Stomach (tissue), 4 donors: ENCODE measurements around the gene PTPRT.

Experiments
- CTCF ChIP-seq, 7 experiments: fragments of 450-650 bp in 4 of 7; fragments of 200-600 bp in 3 of 7; sonication (generic) in 3 of 7; IDR thresholded peaks; one replicate each; pipeline ENCODE4 v1.5.1; 2016 to 2019; ENCODE audit warnings: antibody characterized with exemption in 7 of 7, control low read depth in 2 of 7, mild to moderate bottlenecking in 1 of 7
- EP300 ChIP-seq: sonication (generic); formaldehyde crosslinking; IDR thresholded peaks from one replicate; pipeline ENCODE4 v1.6.1; 2017; ENCODE audit warnings: antibody characterized with exemption
- POLR2A ChIP-seq, 4 donors: fragments of 450-650 bp; IDR thresholded peaks; one replicate each; pipeline ENCODE4 v1.6.1; 2016; ENCODE audit warnings: antibody characterized with exemption in 4 of 4, control low read depth in 2 of 4, mild to moderate bottlenecking in 1 of 4, moderate library complexity in 1 of 4
- POLR2AphosphoS5 ChIP-seq, 3 donors: sonication (generic); formaldehyde crosslinking; IDR thresholded peaks; one replicate each; pipeline ENCODE4 v1.6.1; 2016; ENCODE audit warnings: antibody characterized with exemption in 3 of 3

GRCh38 chr20:42406826-42407225, 782.9 kb downstream of the PTPRT start:
- TF ChIP-seq CTCF (IDR thresholded peaks at IDR 0.05) (no peak), POLR2A (IDR thresholded peaks at IDR 0.05) (no peak), POLR2AphosphoS5 (IDR thresholded peaks at IDR 0.05) (no peak), EP300 (no peak)
